HG02759 (cell line): ENCODE data around the gene TMEM45A.
"Not testable (repeated sequence)": the region's sequence is repeated elsewhere in the genome, so short reads cannot be mapped to it uniquely, and the experiment has no call there.

Experiments used
- ATAC-seq: cut with Tn5 transposase; IDR thresholded peaks from one replicate; pipeline ENCODE4 v1.9.1; 2021; ENCODE audit warnings: mild to moderate bottlenecking, moderate library complexity; ENCODE audit not compliant: unreplicated experiment

The TMEM45A gene

GRCh38 chr3:100563652-100564211 lies 71.3 kb downstream of the TMEM45A start:
- ATAC-seq = no peak

GRCh38 chr3:100570811-100571210 lies 78.4 kb downstream of the TMEM45A start:
- no peak for ATAC-seq

GRCh38 chr3:100574536-100574935 lies 82.1 kb downstream of the TMEM45A start:
- no peak for ATAC-seq

- no peak for ATAC-seq
Measured at GRCh38 chr3:100575704-100576103, 83.3 kb downstream of the TMEM45A start.

GRCh38 chr3:100577382-100578008 lies 85.1 kb downstream of the TMEM45A start:
- ATAC-seq = no peak

GRCh38 chr3:100578646-100579045 lies 86.2 kb downstream of the TMEM45A start:
- ATAC-seq = no peak

GRCh38 chr3:100580147-100580546 lies 87.7 kb downstream of the TMEM45A start:
- no peak for ATAC-seq

- no peak for ATAC-seq
Measured at GRCh38 chr3:100581650-100582049, 89.2 kb downstream of the TMEM45A start.

- ATAC-seq = not testable (repeated sequence)
Measured at GRCh38 chr3:100582157-100582556, 89.7 kb downstream of the TMEM45A start.

- no peak for ATAC-seq
Measured at GRCh38 chr3:100584101-100584660, 91.8 kb downstream of the TMEM45A start.

- ATAC-seq = no peak
Measured at GRCh38 chr3:100586832-100587231, 94.4 kb downstream of the TMEM45A start.

GRCh38 chr3:100588251-100588650 lies 95.8 kb downstream of the TMEM45A start:
- no peak for ATAC-seq

- peak; percentile 90 for ATAC-seq
Measured at GRCh38 chr3:100590114-100590839, 97.9 kb downstream of the TMEM45A start.

- no peak for ATAC-seq
Measured at GRCh38 chr3:100590840-100591147, 98.4 kb downstream of the TMEM45A start.

- ATAC-seq = no peak
Measured at GRCh38 chr3:100591411-100591810, 99.0 kb downstream of the TMEM45A start.

- ATAC-seq = no peak
Measured at GRCh38 chr3:100600181-100601042, 108.0 kb downstream of the TMEM45A start.

GRCh38 chr3:100602506-100603444 lies 110.4 kb downstream of the TMEM45A start:
- peak; percentile 37 for ATAC-seq

- peak; percentile 42 for ATAC-seq
Measured at GRCh38 chr3:100603469-100603868, 111.0 kb downstream of the TMEM45A start.

GRCh38 chr3:100605358-100605757 lies 112.9 kb downstream of the TMEM45A start:
- no peak for ATAC-seq

- peak; percentile 71 for ATAC-seq
Measured at GRCh38 chr3:100606894-100607512, 114.6 kb downstream of the TMEM45A start.
